ENCODE measurements around the gene BMP7. TPM values are rescaled to one million over a fixed set of nuclear protein-coding genes. Genes with fewer than 3 reads are reported as not detected.
"Not testable (repeated sequence)": the region's sequence is repeated elsewhere in the genome, so short reads cannot be mapped to it uniquely, and the experiment has no call there.

The BMP7 gene
- total RNA-seq, 1 donor from 2014 or later: not detected

GRCh38 chr20:57288651-57289277 lies 22.3 kb upstream of the BMP7 start:
- DNase-seq (ENCODE audit: low read depth in 2 of 2): no peak

GRCh38 chr20:57287901-57288300 lies 21.5 kb upstream of the BMP7 start:
- DNase-seq (ENCODE audit: low read depth in 2 of 2): no peak

- DNase-seq (ENCODE audit: low read depth in 2 of 2): no peak
These were observed 20.8 kb upstream of the BMP7 start for GRCh38 chr20:57287007-57287880.

- DNase-seq (ENCODE audit: low read depth in 2 of 2): no peak
These were observed 17.4 kb upstream of the BMP7 start for GRCh38 chr20:57283860-57284259.

GRCh38 chr20:57282670-57283361 lies 16.4 kb upstream of the BMP7 start:
- no peak for DNase-seq (ENCODE audit: low read depth in 2 of 2)

GRCh38 chr20:57281900-57282299 lies 15.5 kb upstream of the BMP7 start:
- DNase-seq (ENCODE audit: low read depth in 2 of 2): no peak

GRCh38 chr20:57280221-57280620 lies 13.8 kb upstream of the BMP7 start:
- DNase-seq (ENCODE audit: low read depth in 2 of 2): no peak

GRCh38 chr20:57279548-57279947 lies 13.1 kb upstream of the BMP7 start:
- DNase-seq (ENCODE audit: low read depth in 2 of 2): not testable (repeated sequence)

- no peak for DNase-seq (ENCODE audit: low read depth in 2 of 2)
These were observed 12.0 kb upstream of the BMP7 start for GRCh38 chr20:57278457-57278856.

GRCh38 chr20:57277398-57278105 lies 11.1 kb upstream of the BMP7 start:
- DNase-seq (ENCODE audit: low read depth in 2 of 2): no peak

- no peak for DNase-seq (ENCODE audit: low read depth in 2 of 2)
These were observed 9.8 kb upstream of the BMP7 start for GRCh38 chr20:57276221-57276620.

- no peak for DNase-seq (ENCODE audit: low read depth in 2 of 2)
These were observed 9.4 kb upstream of the BMP7 start for GRCh38 chr20:57275813-57276212.

GRCh38 chr20:57275334-57275733 lies 8.9 kb upstream of the BMP7 start:
- no peak for DNase-seq (ENCODE audit: low read depth in 2 of 2)

GRCh38 chr20:57274846-57275245 lies 8.4 kb upstream of the BMP7 start:
- no peak for DNase-seq (ENCODE audit: low read depth in 2 of 2)

- DNase-seq (ENCODE audit: low read depth in 2 of 2): no peak
These were observed 7.9 kb upstream of the BMP7 start for GRCh38 chr20:57274299-57274698.

- DNase-seq (ENCODE audit: low read depth in 2 of 2): no peak
These were observed 6.6 kb upstream of the BMP7 start for GRCh38 chr20:57272883-57273535.

- DNase-seq (ENCODE audit: low read depth in 2 of 2): no peak
These were observed 4.0 kb upstream of the BMP7 start for GRCh38 chr20:57270204-57270984.

GRCh38 chr20:57269148-57269984 lies 2.9 kb upstream of the BMP7 start:
- no peak for DNase-seq (ENCODE audit: low read depth in 2 of 2)

GRCh38 chr20:57268399-57269076 lies 2.1 kb upstream of the BMP7 start:
- DNase-seq (ENCODE audit: low read depth in 2 of 2): no peak

Measured in lung microvascular endothelial cell (primary cell).